ENCODE measurements around the gene ABHD4.

- TF ChIP-seq USF2 (IDR thresholded peaks at IDR 0.05; ENCODE audit: low read depth, low read length) (no peak), CTCF (conservative IDR thresholded peaks at IDR 0.05; ENCODE audit: low read depth, low read length) (no peak), MAZ (IDR thresholded peaks at IDR 0.05; ENCODE audit: borderline replicate concordance, low read depth, low read length) (no peak), CHD1 (IDR thresholded peaks at IDR 0.05; ENCODE audit: low read depth, low read length) (no peak), POLR2A (IDR thresholded peaks at IDR 0.05; ENCODE audit: low read depth, low read length) (no peak), RFX5 (IDR thresholded peaks at IDR 0.05; ENCODE audit: low read depth, low read length) (no peak), MAFK (IDR thresholded peaks at IDR 0.05; ENCODE audit: low read depth, low read length) (no peak), FOS (IDR thresholded peaks at IDR 0.05; ENCODE audit: low read depth, low read length) (no peak), ELK1 (IDR thresholded peaks at IDR 0.05; ENCODE audit: borderline replicate concordance, low read depth, low read length) (no peak), BHLHE40 (IDR thresholded peaks at IDR 0.05; ENCODE audit: low read depth, low read length) (no peak), MXI1 (IDR thresholded peaks at IDR 0.05; ENCODE audit: borderline replicate concordance, low read depth, low read length) (no peak), NFE2L2 (IDR thresholded peaks at IDR 0.05; ENCODE audit: low read depth, low read length) (no peak), RAD21 (IDR thresholded peaks at IDR 0.05; ENCODE audit: low read length) (no peak)
Observed at GRCh38 chr14:22651586-22651985, 53.5 kb downstream of the ABHD4 start.
